Stimulated activated CD8-positive, alpha-beta memory T cell treated with anti-CD3 and anti-CD28 coated beads, Interleukin-15, amount 100 ng/mL, for 1 hour (primary cell): Measurements from ENCODE around the gene PLCB1.
"Not testable (repeated sequence)": the region's sequence is repeated elsewhere in the genome, so short reads cannot be mapped to it uniquely, and the experiment has no call there.

Source experiments
- DNase-seq: peaks from one replicate; pipeline ENCODE4 v3.0.0-alpha.2; 2020; ENCODE audit warnings: low read depth

The PLCB1 gene

DNA sequence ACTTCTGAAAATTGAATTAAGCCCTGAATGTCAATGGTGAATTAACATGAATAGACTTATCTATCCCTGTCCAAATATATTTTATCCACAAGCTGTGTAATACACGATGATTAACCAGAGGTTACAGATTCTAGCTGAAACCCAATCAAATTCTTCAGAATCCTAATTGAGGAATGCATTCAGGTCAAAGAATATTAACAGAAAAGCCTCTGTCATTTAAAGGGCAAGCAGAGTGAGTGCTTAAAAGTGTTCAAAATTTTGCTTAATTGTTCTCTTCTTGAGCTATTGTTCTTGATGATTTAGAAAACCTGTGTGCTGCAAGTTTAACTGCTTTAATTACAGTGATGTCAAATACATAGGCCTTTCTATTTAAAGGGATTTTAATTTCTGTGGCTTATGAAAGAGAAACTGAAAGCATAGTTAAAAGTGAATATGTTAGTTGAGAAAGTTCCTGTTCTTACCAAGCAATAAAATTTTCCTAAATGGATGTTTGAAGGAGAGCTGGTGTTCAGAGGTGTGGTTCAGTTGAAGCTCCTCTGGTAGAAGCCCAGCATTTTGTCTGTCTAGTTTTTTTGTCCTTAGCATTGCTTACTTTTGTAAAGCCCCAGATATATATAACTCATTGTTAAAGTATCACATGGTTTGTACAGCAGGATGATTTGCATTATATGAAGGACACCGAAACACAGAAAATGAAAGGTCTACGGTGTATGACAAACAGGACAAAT, 470.5 kb downstream of the PLCB1 start:
- DNase-seq: no peak

DNA sequence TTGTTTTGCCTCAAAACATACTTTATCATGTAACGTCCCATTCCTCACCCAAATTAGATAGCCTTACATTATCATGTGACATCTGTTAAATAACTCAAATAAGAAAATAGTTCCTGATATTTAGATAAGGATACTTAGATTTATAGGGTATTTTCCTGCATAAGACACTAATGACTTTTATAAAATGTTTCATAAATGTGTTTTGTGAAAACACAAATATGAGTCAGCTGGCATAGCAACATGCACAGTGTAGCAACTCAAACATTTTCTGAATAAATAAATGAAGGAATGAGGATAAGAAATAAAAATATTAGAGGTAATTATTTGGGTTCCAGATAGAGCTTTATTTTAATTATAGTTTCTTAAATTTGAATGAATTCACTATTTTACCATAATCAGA, 476.4 kb downstream of the PLCB1 start:
- DNase-seq: no peak

DNA sequence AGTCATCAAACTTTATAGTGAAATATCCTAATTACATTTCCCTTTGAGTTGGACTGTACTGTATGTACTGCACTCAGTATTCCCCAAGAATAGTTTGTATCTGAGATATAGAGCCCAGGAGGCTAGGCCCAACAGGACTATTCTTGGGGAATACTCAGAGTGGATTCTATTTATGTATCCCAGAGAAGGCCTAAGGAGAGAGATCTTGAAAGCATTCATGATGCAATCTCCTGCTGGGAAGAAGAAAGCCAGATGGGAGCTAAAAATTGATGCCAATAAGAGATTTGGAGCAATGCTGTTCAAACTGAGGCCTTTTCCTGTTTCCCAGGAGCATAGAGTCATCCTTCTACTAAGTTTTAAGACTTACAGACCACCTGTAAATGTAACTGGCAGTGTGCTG, 484.7 kb downstream of the PLCB1 start:
- DNase-seq: no peak

DNA sequence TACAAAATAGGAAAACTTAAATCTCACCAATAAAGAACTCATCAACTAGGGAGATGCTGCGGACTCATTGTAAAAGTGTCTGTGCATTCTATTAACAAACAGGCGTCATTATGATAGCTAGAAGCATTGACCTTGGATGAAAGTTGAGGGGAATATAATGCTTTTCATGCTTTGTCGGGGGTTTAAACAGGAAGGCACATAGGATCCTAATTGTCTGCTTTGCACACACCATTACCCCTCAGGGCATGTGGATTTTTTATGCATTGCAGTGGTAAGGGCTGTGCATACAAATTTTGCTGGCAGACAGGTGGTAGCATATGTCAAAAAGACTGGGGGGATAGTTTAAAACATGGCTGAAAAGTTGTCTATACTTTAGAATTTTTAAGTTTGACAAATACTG, 488.9 kb downstream of the PLCB1 start:
- no peak for DNase-seq

DNA sequence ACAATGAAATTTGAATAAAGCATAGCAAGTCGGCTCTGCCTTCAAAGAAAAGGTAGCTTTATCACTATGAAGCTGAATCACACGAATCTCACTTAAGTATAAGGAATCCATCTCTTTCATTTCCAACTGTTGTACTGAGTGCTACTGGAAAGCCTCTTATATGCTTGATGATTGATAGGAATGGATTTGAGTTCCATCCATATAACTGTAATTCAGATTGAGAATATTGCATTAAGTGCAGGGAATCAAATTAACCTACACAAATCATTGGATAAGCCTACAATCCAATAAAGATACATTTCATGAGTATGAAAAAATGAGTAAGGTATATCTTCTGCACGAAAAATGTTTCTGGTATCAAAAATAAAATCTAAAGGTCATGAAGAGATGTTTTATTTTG, 492.0 kb downstream of the PLCB1 start:
- no peak for DNase-seq

DNA sequence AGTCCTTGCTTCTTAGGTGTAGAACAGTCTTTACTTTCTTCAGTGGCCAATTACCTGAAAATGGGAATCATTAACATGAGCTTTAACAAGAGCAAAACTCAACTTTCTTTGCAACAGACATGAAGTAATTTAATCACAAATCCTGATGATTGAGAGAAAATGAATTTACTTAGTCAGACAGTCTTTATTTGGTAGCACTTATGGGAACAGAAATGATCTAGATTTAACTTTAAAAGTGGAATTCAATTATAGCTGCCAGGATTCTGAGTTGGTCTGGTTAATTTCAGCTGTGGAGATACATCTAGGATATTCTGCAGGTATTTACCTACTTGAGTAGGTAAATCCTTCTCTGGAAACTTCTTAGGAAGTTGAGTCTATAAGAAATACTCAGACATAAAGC, 492.6 kb downstream of the PLCB1 start:
- no peak for DNase-seq

DNA sequence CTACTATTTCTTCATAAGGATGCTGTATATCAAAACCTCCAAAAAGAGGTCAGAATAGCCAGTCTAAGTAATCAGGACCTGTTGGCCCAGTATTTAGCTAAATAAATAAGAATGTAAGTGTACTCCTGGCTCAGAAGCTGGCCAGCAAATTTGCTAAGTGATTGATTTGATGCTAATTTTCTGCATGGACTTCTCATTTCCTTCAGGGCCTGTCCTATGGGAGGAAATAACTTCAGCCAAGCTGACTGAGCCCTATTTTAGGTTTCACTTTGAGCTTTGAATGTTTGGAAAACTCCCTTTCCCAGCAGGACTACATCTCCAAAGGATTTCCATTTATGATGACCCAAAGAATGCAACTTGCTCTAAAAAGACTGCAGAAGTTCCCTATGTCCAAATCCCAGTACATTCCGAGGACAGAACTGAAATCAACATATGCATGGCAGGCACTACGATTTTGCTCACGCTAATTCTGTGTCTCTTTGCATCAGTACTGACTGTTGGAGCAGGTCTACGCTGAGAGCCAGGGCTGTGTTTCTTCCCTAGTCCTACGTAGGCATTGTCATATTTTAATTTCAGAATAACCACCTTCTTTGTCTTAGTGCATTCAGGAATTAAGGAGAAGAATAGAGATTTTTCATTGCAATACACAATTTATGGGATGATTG, 495.4 kb downstream of the PLCB1 start:
- no peak for DNase-seq

DNA sequence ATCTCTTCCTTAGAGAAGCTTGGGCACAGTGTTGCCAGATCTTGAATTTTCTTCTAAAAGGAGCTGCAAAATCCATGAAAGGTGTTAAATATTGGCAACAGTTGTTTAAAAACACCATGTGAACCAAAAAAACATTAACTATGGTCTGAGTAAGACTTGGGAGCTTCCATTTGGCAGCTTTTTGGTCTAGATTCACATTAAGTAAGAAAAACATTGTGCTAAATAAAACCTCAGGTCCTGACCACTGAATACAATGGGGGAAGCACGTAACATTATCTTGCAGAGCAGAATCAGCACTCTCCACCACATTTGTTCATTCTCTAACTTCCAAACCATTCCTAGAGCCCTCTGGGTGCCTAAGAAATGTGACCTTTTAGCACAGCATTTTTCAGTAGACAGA, 499.2 kb downstream of the PLCB1 start:
- DNase-seq: no peak

DNA sequence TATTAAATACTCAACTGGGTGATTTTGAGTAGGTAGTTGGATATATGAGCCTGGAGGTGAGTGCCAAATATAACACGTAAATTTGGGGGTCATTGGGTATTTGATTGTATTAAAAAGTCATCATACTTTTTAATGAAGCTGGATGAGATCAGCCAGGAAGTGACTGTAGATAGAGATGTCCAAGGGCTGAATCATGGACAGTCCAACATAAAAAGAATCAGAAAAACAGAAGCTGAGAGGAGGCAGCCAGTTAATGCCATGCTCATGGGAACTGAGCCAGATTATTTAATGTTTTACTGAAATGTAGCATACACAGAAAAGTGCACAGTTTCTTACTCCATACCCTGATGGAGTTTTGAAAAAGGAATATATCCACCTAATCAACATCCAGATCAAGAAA, 501.3 kb downstream of the PLCB1 start:
- DNase-seq: no peak

DNA sequence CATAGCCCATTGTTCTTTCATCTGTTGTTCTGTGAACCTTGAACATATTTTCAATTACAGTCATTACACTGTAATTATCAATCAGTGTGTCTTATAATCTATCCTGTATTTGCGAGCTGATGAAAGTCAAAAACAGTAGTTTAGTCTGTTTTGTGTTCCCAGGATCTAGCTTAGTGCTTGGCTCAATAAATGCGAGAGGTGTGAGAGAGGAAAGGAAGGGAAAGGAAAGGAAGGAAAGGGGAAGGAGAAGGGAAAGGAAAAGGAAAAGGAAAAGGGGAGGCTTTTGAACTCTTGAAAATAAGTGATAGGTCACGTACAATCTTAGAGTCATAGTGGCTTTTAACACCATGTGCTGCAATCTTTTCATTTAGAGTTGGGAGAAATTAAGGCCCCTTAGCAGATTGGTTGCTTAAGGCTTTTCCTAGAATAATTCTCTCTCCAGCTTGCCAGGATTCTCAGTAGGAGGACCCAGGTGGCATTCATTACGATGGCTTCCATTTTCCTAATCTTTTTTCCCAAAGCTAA, 503.0 kb downstream of the PLCB1 start:
- DNase-seq: no peak

DNA sequence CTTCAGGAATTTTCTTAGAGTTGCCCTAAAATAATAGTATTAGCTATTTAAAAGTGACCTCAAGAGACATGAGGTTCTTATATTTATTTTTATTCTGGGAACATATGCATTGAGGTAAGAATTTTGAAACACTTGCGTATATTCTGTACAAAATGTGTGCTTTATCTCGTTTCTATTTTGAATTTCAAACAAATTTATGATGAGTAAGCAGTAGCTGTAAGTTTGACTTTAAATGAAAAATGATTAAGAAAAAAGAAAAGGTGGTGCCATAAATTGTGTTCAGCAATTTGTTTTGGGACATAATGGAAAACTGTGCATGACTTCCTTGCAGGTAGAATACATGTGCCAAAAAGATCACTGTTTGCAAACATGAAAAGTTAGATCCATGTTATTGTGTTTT, 503.8 kb downstream of the PLCB1 start:
- no peak for DNase-seq

DNA sequence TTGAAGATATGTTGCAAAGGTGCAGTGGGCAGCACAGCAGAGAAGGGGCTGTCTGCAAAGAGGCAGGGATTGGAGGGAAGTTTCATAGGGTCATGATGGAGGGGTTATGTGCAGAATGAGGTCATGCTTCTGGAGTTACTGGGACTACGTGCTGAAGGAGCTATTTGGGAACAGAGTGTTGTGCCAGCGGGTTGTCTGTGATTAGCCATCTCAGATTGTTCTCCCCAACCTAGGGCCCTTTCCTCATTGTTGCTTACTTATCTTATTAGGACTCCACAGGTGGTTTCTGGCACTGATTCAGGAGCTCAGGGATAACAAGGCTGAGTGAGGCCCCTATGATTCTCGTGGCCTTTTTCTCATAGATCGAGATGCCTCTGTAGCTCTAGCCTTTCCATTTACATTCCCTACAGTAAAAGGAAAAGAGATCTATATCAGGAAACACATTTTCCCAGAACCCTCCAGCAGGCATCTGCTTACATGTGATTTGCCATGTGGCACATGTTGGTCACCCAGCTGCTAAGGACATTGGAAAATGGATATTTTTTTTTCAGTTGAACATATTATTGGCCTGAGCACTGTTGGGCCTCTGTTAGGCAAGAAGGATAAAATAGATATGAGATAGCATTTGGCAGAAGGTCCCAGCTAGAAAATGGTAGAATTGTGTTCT, 507.2 kb downstream of the PLCB1 start:
- no peak for DNase-seq

DNA sequence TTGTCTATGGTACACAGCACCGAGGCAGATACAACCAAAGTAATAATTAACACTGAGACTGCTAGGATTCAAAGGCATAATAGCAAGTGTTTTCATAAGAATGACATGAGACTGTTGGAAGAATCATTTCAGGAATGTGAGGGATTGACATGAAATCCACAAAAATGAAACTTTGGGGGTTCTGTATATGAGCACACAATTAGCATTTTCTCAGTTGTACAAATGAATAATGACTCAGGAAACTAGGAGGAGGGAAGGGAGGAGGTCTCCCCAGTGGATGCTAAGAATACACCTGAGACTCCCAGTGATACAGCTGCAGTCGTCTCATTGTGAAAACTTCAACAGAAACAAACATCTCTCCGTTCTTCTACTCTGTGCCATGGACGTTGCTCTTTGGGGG, 508.4 kb downstream of the PLCB1 start:
- DNase-seq: no peak

DNA sequence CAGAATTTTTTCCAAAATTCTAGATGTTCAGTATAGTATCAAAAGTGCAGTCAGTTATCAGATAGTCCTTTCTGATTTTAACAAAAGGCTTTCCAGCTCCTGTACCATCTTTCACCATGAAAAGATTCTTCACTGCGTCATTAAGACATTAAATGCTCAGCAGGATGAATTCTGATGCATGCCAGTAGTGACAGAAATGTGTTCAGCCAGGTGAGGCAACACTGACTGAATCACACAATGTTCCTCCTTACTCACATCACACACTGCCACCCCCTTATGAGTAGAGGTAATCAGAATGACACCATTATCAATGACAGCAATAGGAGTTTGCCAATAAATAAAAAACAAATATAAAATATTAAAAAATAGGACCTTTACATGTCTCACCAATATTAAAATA, 510.2 kb downstream of the PLCB1 start:
- no peak for DNase-seq

DNA sequence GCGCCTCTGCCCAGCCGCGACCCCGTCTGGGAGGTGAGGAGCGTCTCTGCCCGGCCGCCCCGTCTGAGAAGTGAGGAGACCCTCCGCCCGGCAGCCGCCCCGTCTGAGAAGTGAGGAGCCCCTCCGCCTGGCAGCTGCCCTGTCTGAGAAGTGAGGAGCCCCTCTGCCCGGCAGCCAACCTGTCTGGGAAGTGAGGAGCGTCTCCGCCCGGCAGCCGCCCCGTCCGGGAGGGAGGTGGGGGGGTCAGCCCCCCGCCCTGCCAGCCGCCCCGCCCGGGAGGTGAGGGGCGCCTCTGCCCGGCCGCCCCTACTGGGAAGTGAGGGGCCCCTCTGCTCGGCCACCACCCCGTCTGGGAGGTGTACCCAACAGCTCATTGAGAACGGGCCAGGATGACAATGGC, 512.4 kb downstream of the PLCB1 start:
- not testable (repeated sequence) for DNase-seq

DNA sequence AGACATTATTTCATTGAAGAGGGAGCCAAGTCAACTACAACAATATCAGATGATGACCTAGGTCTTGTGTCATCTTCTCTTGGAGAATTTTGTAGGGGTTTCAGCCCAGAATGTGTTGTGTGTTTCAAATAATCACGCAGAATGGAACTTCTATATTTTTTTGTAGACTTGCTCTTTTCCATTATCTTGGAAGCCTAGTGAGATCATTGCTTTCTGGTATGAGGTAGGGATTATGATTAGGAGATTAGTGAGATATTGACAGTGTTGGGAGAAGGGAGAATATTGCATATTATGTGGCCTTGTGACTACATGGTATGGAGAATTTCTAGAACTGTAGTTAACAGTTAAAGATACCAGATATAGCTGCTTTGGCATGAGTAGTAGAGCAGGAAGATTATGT, 513.3 kb downstream of the PLCB1 start:
- DNase-seq: no peak

DNA sequence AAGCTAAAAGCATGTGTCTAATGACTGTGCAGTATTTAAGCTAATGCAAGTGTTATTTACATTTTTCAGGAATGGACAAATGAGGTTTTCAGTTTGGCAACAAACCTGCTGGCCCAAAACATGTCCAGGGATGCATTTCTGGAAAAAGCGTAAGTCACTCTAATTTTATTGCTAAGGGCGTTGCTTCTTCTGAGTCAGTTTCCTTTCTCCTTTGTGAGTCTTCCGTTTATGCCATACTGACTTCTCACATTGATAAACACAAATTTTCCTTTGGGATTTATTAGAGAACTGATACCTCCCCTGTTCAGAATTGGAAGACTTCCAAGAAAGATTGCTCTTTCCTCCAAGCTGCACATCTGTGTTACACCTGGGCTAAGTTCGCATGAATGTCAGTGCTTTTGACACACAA, 514.0 kb downstream of the PLCB1 start:
- no peak for DNase-seq

DNA sequence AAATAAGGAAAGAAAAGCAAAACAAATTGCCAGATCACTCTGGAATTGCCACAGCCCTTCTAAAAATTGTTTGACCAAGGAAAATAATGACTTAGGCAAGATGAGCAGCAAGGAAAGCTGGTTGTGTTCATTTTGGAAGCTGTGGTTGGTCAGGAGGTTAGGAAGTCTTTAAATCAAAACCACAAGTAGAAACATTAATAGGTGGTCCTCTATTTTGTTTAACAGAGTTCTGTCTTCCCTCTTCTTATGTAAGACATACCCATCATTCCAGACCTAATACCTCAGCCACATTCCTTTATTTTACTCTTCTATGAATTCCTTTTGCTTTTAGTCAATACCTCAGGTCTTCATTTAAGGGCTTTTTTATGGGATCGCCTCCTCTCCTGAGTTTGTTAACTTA, 514.6 kb downstream of the PLCB1 start:
- no peak for DNase-seq

DNA sequence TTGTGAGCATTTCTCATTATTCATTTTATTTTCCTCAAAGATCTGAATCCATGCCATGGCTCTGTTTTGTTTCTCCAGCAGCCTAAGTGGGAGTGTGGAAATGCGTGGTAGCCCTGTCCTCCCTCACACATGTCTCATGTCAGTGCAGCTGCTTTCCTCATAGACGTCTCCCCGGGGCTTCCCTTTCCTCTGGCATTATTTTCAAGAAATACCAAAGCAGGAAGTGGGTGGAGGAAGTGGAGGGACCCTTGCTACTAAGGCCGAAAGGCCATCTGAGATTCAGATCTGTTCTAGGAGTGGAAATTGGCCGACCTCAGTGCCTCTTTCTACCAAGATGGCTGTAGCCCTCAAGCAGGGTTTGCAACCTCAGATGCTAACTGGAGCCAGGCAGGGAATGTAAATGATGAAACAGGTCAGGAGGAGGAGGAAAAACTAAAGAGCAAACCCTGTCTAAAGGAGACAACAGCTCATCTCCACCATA, 515.9 kb downstream of the PLCB1 start:
- DNase-seq: no peak

DNA sequence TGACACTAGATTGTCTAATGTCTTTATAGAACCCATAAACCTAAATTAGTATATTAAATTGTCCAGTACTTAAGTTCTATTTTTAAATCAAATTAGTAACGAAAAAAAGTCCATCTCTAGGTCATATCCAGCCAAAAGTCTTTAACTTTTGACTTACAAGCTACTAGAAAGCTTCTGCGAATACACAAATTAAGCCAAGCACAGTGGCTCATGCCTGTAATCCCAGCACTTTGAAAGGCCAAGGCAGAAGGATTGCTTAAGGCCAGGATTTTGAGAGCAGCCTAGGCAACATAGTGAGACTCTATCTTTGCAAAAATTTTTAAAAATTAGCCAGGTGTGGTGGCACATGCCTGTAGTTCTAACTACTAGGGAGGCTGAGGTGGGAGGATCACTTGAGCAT, 516.4 kb downstream of the PLCB1 start:
- no peak for DNase-seq

DNA sequence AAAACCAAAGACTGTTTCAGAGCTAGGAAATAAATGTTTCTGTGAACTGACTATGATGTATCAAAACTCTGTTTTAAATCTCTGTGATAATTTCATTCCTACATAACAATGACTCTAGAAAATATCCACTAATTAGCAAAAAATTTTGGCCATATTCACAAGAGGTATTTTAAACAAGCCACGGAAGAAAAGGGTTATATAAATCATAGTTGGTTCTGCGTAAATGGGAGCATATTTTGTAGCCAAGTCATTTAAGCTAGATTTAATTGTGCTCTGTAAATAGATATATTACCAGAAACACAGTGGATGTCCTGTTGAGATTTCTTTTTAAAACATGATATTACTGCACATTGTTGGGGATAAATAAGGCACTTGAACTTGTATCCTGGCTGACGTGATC, 520.3 kb downstream of the PLCB1 start:
- no peak for DNase-seq

DNA sequence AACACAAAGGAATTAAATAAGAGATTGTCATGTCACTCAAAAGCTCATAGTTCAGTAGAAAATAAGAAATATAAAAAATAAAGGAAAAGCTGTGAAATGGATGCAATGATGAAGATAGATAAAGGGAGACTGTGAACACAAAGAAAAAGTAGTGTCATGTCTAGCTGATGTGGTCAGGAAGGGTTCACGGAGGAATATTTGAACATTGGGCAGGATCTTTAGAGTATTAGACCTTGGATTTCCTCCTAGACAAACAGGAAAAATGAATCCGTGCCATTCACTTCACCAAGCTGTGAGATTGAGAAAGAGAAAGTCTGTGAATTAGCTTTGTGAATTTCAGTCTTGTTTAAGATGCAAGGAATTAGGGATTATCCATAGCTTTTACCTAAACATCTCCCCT, 522.4 kb downstream of the PLCB1 start:
- no peak for DNase-seq

DNA sequence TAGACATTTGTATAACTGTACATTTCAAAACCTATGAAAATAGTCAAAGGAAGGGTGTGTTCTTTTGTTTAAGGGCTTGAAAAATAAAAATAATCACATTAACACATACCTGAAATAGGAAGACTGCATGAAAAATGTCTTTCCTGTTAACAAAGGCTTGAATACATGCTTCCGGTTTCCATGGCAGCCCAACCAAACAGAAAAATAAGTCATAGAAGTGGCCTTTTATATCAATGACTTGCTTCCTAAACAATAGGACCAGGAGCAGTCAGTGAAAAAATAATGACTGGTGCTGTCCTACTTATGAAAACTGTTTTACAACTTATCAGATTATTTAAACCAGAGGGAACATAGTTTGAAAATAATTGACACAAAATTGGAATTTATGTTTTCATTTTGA, 524.3 kb downstream of the PLCB1 start:
- no peak for DNase-seq
